GM19193 (cell line): ENCODE measurements around the gene PMIS2.

Source experiments
- POLR2A ChIP-seq: IDR thresholded peaks from 4 replicates; pipeline ENCODE4 v1.6.1; 2011; ENCODE audit not compliant: insufficient read depth, insufficient read length; ENCODE audit errors: extremely low read depth

The PMIS2 gene

GRCh38 chr19:35628565-35629331, 42.8 kb downstream of the PMIS2 start, which contains the start of gene RBM42:
Gene RBM42 (plus strand): TSS chr19:35629036. CDS start chr19:35629154, 118 bp downstream.
- peak; percentile 72 for TF ChIP-seq POLR2A

GRCh38 chr19:35629332-35629633, 43.3 kb downstream of the PMIS2 start:
- TF ChIP-seq POLR2A = no peak

- no peak for TF ChIP-seq POLR2A
Measured at GRCh38 chr19:35633727-35634440, 47.9 kb downstream of the PMIS2 start.

DNA sequence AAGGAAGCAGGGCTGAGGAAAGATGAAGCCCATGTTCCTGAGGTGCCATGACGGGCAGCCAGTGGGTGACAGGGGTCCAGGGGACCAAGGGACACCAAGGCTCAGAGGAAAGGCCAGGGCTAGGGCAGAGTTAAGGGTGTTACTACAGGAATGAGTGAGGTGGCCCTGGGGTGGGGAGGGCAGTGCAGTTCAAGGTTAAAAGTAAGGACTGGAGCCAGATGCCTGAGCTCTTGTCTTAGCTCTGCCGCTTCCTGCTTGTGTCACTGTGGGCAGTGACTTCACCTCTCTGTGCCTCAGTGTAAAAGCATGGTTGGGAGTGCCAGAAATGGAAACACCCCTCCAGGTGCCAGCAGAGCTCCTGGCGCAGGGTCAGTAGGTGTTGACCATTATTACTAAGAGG, 50.7 kb downstream of the PMIS2 start:
- no peak for TF ChIP-seq POLR2A
